ENCODE results near the gene NUDT16L1. TPM values are rescaled to one million over a fixed set of nuclear protein-coding genes. Genes with fewer than 3 reads are reported as not detected.

NUDT16L1 gene
- total and polyA plus RNA-seq, 2 donors, result 17.0 to 38.4 TPM

GRCh38 chr16:4699046-4699556, 5.7 kb downstream of the NUDT16L1 start:
- Histone ChIP-seq H3K4me1 (ENCODE audit: insufficient read depth) (no peaks in the 10 kb centered on the region), H3K4me3 (ENCODE audit: low read depth, low read length) (no peak overlapping the region), H3K27ac (ENCODE audit: low read depth) (no peak overlapping the region), H3K36me3 (ENCODE audit: insufficient read depth) (no peaks in the 10 kb centered on the region)
- DNase-seq (ENCODE audit: extremely low spot score), result no peak
- WGBS, result 92% methylated on average over 19 of the region's 19 CpGs

- H3K36me3 ChIP-seq (ENCODE audit: insufficient read depth), result no peaks in the 10 kb centered on the region
- H3K4me1 ChIP-seq (ENCODE audit: insufficient read depth), result no peaks in the 10 kb centered on the region
- DNase-seq (ENCODE audit: extremely low spot score), result no peak
- H3K27ac ChIP-seq (ENCODE audit: low read depth), result no peak overlapping the region
- WGBS, result 94% methylated on average over 13 of the region's 13 CpGs
- no peak overlapping the region for H3K4me3 ChIP-seq (ENCODE audit: low read depth, low read length)
These were observed 7.1 kb downstream of the NUDT16L1 start for GRCh38 chr16:4700380-4700996.

- no peak for DNase-seq (ENCODE audit: extremely low spot score)
- 88% methylated on average over 33 of the region's 33 CpGs for WGBS
- H3K4me1 ChIP-seq (ENCODE audit: insufficient read depth), result no peaks in the 10 kb centered on the region
- no peaks in the 10 kb centered on the region for H3K36me3 ChIP-seq (ENCODE audit: insufficient read depth)
- no peak overlapping the region for H3K4me3 ChIP-seq (ENCODE audit: low read depth, low read length)
- H3K27ac ChIP-seq (ENCODE audit: low read depth), result no peak overlapping the region
These were observed 7.8 kb downstream of the NUDT16L1 start for GRCh38 chr16:4700997-4701743.

- Histone ChIP-seq H3K36me3 (ENCODE audit: insufficient read depth) (no peaks in the 10 kb centered on the region), H3K4me1 (ENCODE audit: insufficient read depth) (no peaks in the 10 kb centered on the region), H3K4me3 (ENCODE audit: low read depth, low read length) (no peak overlapping the region), H3K27ac (ENCODE audit: low read depth) (no peak overlapping the region)
- 88% methylated on average over 17 of the region's 17 CpGs for WGBS
- no peak for DNase-seq (ENCODE audit: extremely low spot score)
These were observed 8.6 kb downstream of the NUDT16L1 start for GRCh38 chr16:4701791-4702465.

- no peak overlapping the region for H3K27ac ChIP-seq (ENCODE audit: low read depth)
- 74% methylated on average over 7 of the region's 7 CpGs for WGBS
These were observed 9.1 kb downstream of the NUDT16L1 start for GRCh38 chr16:4702466-4702808.

GRCh38 chr16:4703906-4704305, 10.5 kb downstream of the NUDT16L1 start:
- Histone ChIP-seq H3K4me1 (ENCODE audit: insufficient read depth) (no peaks in the 10 kb centered on the region), H3K4me3 (ENCODE audit: low read depth, low read length) (no peak overlapping the region), H3K27ac (ENCODE audit: low read depth) (no peak overlapping the region), H3K36me3 (ENCODE audit: insufficient read depth) (no peaks in the 10 kb centered on the region)
- no peak for DNase-seq (ENCODE audit: extremely low spot score)
- 85% methylated on average over 7 of the region's 7 CpGs for WGBS

More at GRCh38 chr16:4702466-4702808, 9.1 kb downstream of the NUDT16L1 start:
- DNase-seq (ENCODE audit: extremely low spot score), result no peak
- Histone ChIP-seq H3K36me3 (ENCODE audit: insufficient read depth) (no peaks in the 10 kb centered on the region), H3K4me1 (ENCODE audit: insufficient read depth) (no peaks in the 10 kb centered on the region), H3K4me3 (ENCODE audit: low read depth, low read length) (no peak overlapping the region)

- Histone ChIP-seq H3K4me3 (ENCODE audit: low read depth, low read length) (no peak overlapping the region), H3K27ac (ENCODE audit: low read depth) (no peak overlapping the region), H3K36me3 (ENCODE audit: insufficient read depth) (no peaks in the 10 kb centered on the region), H3K4me1 (ENCODE audit: insufficient read depth) (no peaks in the 10 kb centered on the region)
- no peak for DNase-seq (ENCODE audit: extremely low spot score)
- 90% methylated on average over 8 of the region's 8 CpGs for WGBS
These were observed 11.1 kb downstream of the NUDT16L1 start for GRCh38 chr16:4704491-4704890.

- DNase-seq (ENCODE audit: extremely low spot score), result no peak
- Histone ChIP-seq H3K4me3 (ENCODE audit: low read depth, low read length) (no peak overlapping the region), H3K4me1 (ENCODE audit: insufficient read depth) (no peaks in the 10 kb centered on the region), H3K36me3 (ENCODE audit: insufficient read depth) (no peaks in the 10 kb centered on the region), H3K27ac (ENCODE audit: low read depth) (no peak overlapping the region)
- 96% methylated on average over 14 of the region's 14 CpGs for WGBS
These were observed 11.6 kb downstream of the NUDT16L1 start for GRCh38 chr16:4704913-4705312.

GRCh38 chr16:4706871-4707270, 13.5 kb downstream of the NUDT16L1 start:
- Histone ChIP-seq H3K36me3 (ENCODE audit: insufficient read depth) (no peaks in the 10 kb centered on the region), H3K4me1 (ENCODE audit: insufficient read depth) (no peaks in the 10 kb centered on the region), H3K4me3 (ENCODE audit: low read depth, low read length) (no peak overlapping the region), H3K27ac (ENCODE audit: low read depth) (no peak overlapping the region)
- DNase-seq (ENCODE audit: extremely low spot score), result no peak
- WGBS, result 82% methylated on average over 7 of the region's 7 CpGs

- no peak for DNase-seq (ENCODE audit: extremely low spot score)
- Histone ChIP-seq H3K36me3 (ENCODE audit: insufficient read depth) (no peaks in the 10 kb centered on the region), H3K4me1 (ENCODE audit: insufficient read depth) (no peaks in the 10 kb centered on the region), H3K27ac (ENCODE audit: low read depth) (no peak overlapping the region), H3K4me3 (ENCODE audit: low read depth, low read length) (no peak overlapping the region)
- 92% methylated on average over 4 of the region's 4 CpGs for WGBS
These were observed 16.1 kb downstream of the NUDT16L1 start for GRCh38 chr16:4709481-4709880.

- DNase-seq (ENCODE audit: extremely low spot score), result no peak
- H3K4me3 ChIP-seq (ENCODE audit: low read depth, low read length), result no peak overlapping the region
- 81% methylated on average over 18 of the region's 18 CpGs for WGBS
- H3K36me3 ChIP-seq (ENCODE audit: insufficient read depth), result no peaks in the 10 kb centered on the region
- no peak overlapping the region for H3K27ac ChIP-seq (ENCODE audit: low read depth)
- H3K4me1 ChIP-seq (ENCODE audit: insufficient read depth), result no peaks in the 10 kb centered on the region
These were observed 20.5 kb downstream of the NUDT16L1 start for GRCh38 chr16:4713663-4714501.

- no peak for DNase-seq (ENCODE audit: extremely low spot score)
- Histone ChIP-seq H3K4me1 (ENCODE audit: insufficient read depth) (no peaks in the 10 kb centered on the region), H3K4me3 (ENCODE audit: low read depth, low read length) (no peak overlapping the region), H3K27ac (ENCODE audit: low read depth) (no peak overlapping the region), H3K36me3 (ENCODE audit: insufficient read depth) (no peaks in the 10 kb centered on the region)
- 95% methylated on average over 2 of the region's 2 CpGs for WGBS
These were observed 21.6 kb downstream of the NUDT16L1 start for GRCh38 chr16:4714996-4715395.

GRCh38 chr16:4718466-4718865, 25.1 kb downstream of the NUDT16L1 start:
- Histone ChIP-seq H3K4me3 (ENCODE audit: low read depth, low read length) (no peak overlapping the region), H3K36me3 (ENCODE audit: insufficient read depth) (no peaks in the 10 kb centered on the region), H3K4me1 (ENCODE audit: insufficient read depth) (no peaks in the 10 kb centered on the region), H3K27ac (ENCODE audit: low read depth) (no peak overlapping the region)
- WGBS, result 66% methylated on average over 5 of the region's 5 CpGs
- DNase-seq (ENCODE audit: extremely low spot score), result no peak
